GM18517 (cell line): Measurements from ENCODE around the gene MPHOSPH8.
"Not testable (repeated sequence)": the region's sequence is repeated elsewhere in the genome, so short reads cannot be mapped to it uniquely, and the experiment has no call there.

Experiments used
- ATAC-seq: cut with Tn5 transposase; IDR thresholded peaks from one replicate; pipeline ENCODE4 v1.9.1; 2021; ENCODE audit warnings: mild to moderate bottlenecking, moderate library complexity; ENCODE audit not compliant: unreplicated experiment

MPHOSPH8 gene

GRCh38 chr13:19624265-19624664 lies 9.2 kb upstream of the MPHOSPH8 start:
- ATAC-seq = no peak

DNA sequence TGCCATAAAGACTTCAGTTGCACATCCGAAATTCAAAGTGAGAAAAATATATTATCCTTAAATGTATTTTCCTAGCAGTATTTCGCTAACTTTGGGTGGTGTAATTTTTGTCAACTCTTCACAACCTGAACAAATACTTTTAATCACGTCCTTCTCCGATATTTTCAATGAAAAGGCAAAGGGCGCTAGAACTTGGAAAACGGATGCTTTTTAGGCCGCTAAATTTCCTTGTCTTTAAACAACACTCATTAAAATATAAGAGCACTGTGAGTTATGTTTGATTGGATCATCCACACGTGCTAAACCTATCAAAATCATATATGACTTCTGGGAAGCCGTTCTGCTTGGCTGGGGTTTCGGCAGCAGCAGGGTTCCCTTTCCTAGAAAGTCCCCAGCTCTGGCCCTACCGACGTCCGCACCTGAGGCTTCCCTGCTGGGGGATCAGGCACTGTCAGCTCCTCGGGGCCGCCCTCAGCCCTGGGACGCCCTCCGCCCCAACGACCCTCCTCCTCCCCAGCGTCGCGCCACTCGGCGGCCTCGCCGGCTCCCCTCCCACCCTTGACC lies 462 bp upstream of the MPHOSPH8 start:
- no peak for ATAC-seq

DNA sequence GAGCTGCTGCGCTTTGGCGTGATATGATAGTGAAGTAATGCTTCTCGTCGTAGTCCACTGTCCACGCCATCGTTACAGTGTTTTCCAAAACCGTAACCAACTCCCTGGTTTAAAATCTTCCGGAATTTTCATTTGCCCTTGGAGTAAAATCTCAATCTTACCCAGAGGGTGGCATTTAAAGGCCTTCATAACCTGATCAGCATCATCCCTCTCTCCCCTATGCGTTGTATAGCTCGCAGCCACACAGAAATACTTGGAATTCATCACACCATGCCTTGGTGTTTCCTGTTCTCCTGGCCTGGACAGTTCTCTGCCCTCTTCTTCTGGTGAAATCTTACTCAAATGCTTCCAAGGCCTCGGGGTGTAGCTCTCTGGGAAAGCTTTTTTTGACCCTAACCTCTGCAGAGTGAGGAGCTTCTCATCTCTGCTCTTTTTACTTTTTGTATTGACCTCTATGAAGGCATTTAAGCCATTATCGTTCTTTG lies 839 bp downstream of the MPHOSPH8 start:
- ATAC-seq = no peak

- not testable (repeated sequence) for ATAC-seq
These were observed 2.5 kb downstream of the MPHOSPH8 start for GRCh38 chr13:19635926-19636325.

- ATAC-seq = no peak
These were observed 10.2 kb downstream of the MPHOSPH8 start for GRCh38 chr13:19643652-19644051.

DNA sequence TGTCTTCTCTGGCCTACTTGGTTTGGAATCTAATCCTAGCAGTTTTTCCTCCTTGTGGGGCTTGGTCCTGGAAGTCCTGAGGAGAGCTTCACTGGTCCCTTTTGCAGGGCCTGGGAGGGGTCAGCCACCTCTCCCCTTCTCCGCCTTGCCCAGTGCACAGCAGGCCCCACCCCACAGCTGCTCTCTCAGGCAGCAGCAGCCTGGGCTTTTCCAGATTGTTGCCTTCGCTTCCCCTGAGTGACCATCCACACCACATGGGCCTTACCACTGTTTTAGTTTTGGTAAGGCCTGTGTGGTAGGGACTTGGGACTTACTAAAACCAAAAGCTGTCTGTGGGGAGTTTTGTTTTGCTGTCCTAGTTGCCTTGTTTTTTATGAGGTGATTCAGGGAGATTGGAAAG lies 11.5 kb downstream of the MPHOSPH8 start:
- no peak for ATAC-seq

GRCh38 chr13:19646063-19646462 lies 12.6 kb downstream of the MPHOSPH8 start:
- no peak for ATAC-seq

DNA sequence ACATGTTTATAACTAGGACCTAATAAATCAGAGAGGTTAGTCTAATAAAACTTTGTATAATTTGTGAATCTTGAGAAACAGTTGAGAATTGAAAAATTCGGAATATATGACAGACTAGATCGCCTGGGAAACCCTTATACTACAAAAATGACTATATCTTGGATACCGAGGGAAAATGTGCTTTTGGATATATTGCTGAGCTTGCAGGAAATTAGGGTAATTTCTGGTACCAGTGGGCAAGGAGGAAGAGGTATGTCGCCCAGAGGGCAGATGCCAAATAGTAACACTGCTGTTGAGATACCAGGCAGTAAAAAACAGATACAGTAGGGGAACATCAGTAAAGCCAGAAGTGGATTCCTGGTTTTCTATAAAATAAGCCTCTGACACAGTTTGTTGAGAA lies 17.3 kb downstream of the MPHOSPH8 start:
- no peak for ATAC-seq

GRCh38 chr13:19657872-19658591 lies 24.6 kb downstream of the MPHOSPH8 start:
- ATAC-seq = no peak

GRCh38 chr13:19658831-19659230 lies 25.4 kb downstream of the MPHOSPH8 start:
- no peak for ATAC-seq

DNA sequence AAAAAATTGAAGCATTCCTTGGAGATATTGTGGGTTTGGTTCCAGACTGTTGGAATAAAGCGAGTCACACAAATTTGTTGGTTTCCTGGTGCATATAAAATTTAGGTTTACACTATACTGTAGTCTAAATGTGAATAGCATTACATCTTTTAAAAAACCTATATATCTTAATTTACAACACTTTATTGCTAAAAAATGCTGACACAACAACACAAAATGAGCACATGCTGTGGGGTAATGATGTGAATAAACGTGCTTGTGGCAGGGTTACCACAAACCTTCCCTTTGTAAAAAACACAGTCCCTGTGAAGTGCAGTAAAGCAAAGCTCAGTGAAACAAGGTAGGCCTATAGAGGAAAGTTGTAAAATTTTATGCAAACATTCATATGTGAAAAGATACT lies 27.7 kb downstream of the MPHOSPH8 start:
- no peak for ATAC-seq

GRCh38 chr13:19661561-19661960 lies 28.1 kb downstream of the MPHOSPH8 start:
- ATAC-seq = no peak

GRCh38 chr13:19663416-19663979 lies 30.0 kb downstream of the MPHOSPH8 start:
- no peak for ATAC-seq

GRCh38 chr13:19664481-19665230 lies 31.2 kb downstream of the MPHOSPH8 start:
- ATAC-seq = no peak

DNA sequence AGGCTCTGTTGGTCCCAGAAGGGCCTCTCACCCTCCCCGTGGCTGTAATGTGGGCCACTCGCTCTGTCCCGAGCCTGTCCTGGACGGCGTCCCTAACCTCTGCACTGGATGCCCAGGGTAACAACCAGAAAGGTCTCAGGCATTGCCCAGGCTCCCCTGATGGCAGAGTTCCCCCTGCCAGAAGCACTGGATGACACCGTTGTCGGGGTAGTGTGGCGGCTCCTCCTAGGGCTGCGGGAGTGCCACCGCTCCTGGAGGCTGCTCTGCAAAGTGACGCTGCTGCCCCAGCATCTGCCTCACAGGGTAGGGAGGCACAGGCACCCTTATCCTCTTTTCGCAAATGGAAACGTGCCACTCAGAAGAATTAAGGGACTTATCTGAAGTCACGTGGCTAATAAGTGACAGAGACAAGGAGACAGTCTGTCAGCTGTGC lies 32.0 kb downstream of the MPHOSPH8 start:
- no peak for ATAC-seq

DNA sequence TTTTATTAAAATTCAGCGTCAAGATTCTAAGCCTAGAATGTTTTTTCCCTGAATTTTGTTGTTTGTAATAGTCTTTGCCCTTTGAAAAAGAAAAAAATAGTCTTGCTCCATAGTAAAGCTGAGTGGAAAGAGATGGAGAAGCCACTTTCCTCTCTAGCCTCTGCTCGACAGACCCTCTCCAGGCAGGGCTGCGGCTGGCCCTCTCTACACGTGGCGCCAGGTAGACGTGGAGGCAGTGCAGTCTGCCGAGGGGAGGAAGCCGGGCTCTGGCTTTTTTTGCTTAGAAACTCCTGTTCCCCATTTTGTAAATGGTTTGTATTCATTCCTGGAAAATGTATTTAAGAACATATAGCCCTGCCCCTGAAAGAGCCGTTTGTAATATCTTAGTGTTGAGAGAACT lies 35.3 kb downstream of the MPHOSPH8 start:
- no peak for ATAC-seq

GRCh38 chr13:19670147-19670546 lies 36.7 kb downstream of the MPHOSPH8 start:
- ATAC-seq = no peak

GRCh38 chr13:19672990-19673389 lies 39.5 kb downstream of the MPHOSPH8 start:
- no peak for ATAC-seq

- ATAC-seq = no peak
These were observed 40.3 kb downstream of the MPHOSPH8 start for GRCh38 chr13:19673473-19674430.

GRCh38 chr13:19674898-19675297 lies 41.4 kb downstream of the MPHOSPH8 start:
- ATAC-seq = no peak
